Stimulated activated naive CD8-positive, alpha-beta T cell treated with anti-CD3 and anti-CD28 coated beads, Interleukin-15, amount 100 ng/mL, for 72 hours (primary cell): ENCODE measurements around the gene NEK11.

Source experiments
- ATAC-seq: fragments of 150-1000 bp; cut with Tn5 transposase; 2 replicates; pipeline ENCODE4 v1.10.0; 2021; ENCODE audit warnings: mild to moderate bottlenecking, moderate library complexity
- DNase-seq, 2 donors: peaks; one replicate each; pipeline ENCODE4 v3.0.0; 2021 to 2022
- H3K27ac Mint-ChIP-seq, 2 donors: one replicate each; pipeline ENCODE4 v1.8.0; 2022; ENCODE audit warnings: mild to moderate bottlenecking in 2 of 2, mixed read lengths in 2 of 2, moderate library complexity in 2 of 2
- H3K27me3 Mint-ChIP-seq: one replicate; pipeline ENCODE4 v1.8.0; 2022; ENCODE audit warnings: mixed read lengths
- H3K4me1 Mint-ChIP-seq: one replicate; pipeline ENCODE4 v1.8.0; 2022; ENCODE audit warnings: mild to moderate bottlenecking, mixed read lengths
- H3K4me3 Mint-ChIP-seq, 2 donors: one replicate each; pipeline ENCODE4 v1.8.0; 2022; ENCODE audit warnings: mild to moderate bottlenecking in 2 of 2, mixed read lengths in 2 of 2, moderate library complexity in 1 of 2
- H3K9me3 Mint-ChIP-seq, 2 donors: one replicate each; pipeline ENCODE4 v1.8.0; 2022; ENCODE audit warnings: mixed read lengths in 2 of 2

Gene NEK11

DNA sequence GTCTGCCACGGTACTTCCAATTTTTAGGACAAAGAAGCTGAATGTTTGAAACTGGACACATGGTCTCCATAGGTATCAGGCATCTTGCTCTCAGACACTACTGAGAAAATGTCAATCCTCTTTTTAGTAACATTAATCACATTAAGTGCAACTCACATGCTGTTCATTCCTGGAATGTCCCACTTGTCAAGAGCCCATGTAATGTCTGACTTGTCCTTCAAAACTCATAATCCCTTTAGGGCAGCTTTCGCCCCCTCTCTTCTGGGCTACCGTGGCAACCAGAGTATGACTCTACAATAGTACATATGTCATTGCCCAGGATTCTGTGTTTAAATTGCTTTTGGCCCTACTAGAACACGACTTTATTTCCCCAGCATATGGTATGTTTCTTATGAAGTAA lies 367.2 kb downstream of the NEK11 start:
- no peaks in the 10 kb centered on the region for H3K9me3 Mint-ChIP-seq
- DNase-seq = no peak
- no peak overlapping the region for H3K4me3 Mint-ChIP-seq
- no peak for ATAC-seq
- H3K4me1 Mint-ChIP-seq = no peaks in the 10 kb centered on the region
- peaks cover 7% of the 10 kb centered on the region for H3K27me3 Mint-ChIP-seq
- no peak overlapping the region for H3K27ac Mint-ChIP-seq

DNA sequence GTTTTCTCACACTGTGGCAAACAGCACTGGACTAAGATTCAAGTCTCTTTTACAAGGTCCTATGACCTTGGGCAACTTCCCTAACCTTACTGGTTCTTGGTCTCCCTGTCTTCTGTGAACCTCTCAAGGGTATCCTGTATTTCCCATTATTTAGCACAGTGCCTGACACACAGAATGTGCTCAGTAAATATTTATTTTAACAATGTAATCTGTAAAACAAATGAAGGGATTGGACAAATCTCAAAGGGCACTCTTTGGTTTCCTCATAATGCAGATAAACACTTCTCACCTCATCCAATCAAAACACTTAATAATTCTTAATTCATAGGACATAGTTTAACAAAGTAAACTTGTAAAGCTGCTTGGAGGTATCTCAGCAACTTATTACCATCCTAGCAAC lies 367.7 kb downstream of the NEK11 start:
- no peak overlapping the region for H3K27ac Mint-ChIP-seq
- peaks cover 7% of the 10 kb centered on the region for H3K27me3 Mint-ChIP-seq
- ATAC-seq = no peak

DNA sequence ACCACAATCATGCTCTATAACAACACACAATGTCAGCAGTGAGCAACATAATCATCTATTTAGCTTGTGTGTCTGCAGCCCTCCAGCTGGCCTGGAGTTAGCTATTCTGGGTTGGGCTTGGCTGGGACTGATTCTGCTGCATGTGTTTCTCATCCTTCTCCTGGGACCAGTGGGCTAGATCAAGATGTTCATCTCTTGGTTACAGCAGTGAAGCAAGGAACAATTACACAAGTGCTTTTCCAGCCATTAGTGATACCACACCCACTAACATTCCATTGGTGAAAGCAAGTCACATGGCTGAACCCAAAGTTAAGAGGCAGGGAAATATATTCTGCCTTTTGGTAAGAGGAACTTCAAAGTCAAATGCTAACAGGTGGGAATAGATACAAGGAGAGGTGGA lies 369.5 kb downstream of the NEK11 start:
- H3K4me1 Mint-ChIP-seq = no peaks in the 10 kb centered on the region
- H3K27ac Mint-ChIP-seq = no peak overlapping the region
- DNase-seq = no peak
- H3K9me3 Mint-ChIP-seq = no peaks in the 10 kb centered on the region
- no peaks in the 10 kb centered on the region for H3K27me3 Mint-ChIP-seq
- no peak overlapping the region for H3K4me3 Mint-ChIP-seq
- no peak for ATAC-seq

More for the DNA sequence above, 367.7 kb downstream of the NEK11 start:
- Mint-ChIP-seq H3K9me3 (no peaks in the 10 kb centered on the region), H3K4me3 (no peak overlapping the region), H3K4me1 (no peaks in the 10 kb centered on the region)
- DNase-seq = no peak

- ATAC-seq = no peak
- Mint-ChIP-seq H3K27ac (no peak overlapping the region), H3K4me3 (no peak overlapping the region), H3K4me1 (no peaks in the 10 kb centered on the region), H3K27me3 (no peaks in the 10 kb centered on the region), H3K9me3 (no peaks in the 10 kb centered on the region)
- DNase-seq = no peak
These were observed 371.2 kb downstream of the NEK11 start for GRCh38 chr3:131397889-131398288.
